Measurements from ENCODE around the gene KCNIP4. TPM values are rescaled to one million over a fixed set of nuclear protein-coding genes. Genes with fewer than 3 reads are reported as not detected.

Gene KCNIP4
- total and polyA plus RNA-seq, 10 of the 15 experiments (the other 5 are each of a cell fraction or from before 2014, with no cell fraction given): 0.03 to 0.23 (median 0.13) TPM; not detected in 7

DNA sequence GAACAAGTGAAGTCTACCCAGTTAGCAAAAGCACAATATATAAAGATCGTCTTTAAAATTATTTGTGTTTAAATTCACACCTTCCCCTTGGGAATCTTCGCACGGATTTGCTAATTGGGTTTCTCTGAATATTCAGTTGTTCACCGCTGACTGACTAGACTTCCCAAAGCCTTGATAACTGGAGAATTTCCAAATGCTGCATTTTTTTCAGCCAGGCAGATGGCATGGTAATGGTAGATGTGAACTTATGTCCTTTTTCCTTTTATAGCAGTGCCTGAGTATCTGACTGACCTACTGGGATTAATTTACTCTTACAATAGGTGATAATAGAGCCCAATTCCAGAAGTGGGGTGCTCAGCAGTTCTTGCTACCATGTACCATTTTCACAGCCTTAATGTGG is 700.2 kb downstream of the KCNIP4 start (continued):
- TF ChIP-seq, protein P1, sequence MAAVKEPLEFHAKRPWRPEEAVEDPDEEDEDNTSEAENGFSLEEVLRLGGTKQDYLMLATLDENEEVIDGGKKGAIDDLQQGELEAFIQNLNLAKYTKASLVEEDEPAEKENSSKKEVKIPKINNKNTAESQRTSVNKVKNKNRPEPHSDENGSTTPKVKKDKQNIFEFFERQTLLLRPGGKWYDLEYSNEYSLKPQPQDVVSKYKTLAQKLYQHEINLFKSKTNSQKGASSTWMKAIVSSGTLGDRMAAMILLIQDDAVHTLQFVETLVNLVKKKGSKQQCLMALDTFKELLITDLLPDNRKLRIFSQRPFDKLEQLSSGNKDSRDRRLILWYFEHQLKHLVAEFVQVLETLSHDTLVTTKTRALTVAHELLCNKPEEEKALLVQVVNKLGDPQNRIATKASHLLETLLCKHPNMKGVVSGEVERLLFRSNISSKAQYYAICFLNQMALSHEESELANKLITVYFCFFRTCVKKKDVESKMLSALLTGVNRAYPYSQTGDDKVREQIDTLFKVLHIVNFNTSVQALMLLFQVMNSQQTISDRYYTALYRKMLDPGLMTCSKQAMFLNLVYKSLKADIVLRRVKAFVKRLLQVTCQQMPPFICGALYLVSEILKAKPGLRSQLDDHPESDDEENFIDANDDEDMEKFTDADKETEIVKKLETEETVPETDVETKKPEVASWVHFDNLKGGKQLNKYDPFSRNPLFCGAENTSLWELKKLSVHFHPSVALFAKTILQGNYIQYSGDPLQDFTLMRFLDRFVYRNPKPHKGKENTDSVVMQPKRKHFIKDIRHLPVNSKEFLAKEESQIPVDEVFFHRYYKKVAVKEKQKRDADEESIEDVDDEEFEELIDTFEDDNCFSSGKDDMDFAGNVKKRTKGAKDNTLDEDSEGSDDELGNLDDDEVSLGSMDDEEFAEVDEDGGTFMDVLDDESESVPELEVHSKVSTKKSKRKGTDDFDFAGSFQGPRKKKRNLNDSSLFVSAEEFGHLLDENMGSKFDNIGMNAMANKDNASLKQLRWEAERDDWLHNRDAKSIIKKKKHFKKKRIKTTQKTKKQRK (IDR thresholded peaks at IDR 0.05; ENCODE audit: low read depth, low read length): no peak
- TF ChIP-seq CREB1 (IDR thresholded peaks at IDR 0.05; ENCODE audit: low read depth): no peak
- no peak for TF ChIP-seq STAT1 (conservative IDR thresholded peaks at IDR 0.05)
- no peak for TF ChIP-seq TCF7 (IDR thresholded peaks at IDR 0.05; ENCODE audit: borderline replicate concordance)
- TF ChIP-seq MYC (IDR thresholded peaks at IDR 0.05; ENCODE audit: insufficient read depth, insufficient read length, insufficient replicate concordance, low read length, severe bottlenecking): no peak
- TF ChIP-seq, protein P2, sequence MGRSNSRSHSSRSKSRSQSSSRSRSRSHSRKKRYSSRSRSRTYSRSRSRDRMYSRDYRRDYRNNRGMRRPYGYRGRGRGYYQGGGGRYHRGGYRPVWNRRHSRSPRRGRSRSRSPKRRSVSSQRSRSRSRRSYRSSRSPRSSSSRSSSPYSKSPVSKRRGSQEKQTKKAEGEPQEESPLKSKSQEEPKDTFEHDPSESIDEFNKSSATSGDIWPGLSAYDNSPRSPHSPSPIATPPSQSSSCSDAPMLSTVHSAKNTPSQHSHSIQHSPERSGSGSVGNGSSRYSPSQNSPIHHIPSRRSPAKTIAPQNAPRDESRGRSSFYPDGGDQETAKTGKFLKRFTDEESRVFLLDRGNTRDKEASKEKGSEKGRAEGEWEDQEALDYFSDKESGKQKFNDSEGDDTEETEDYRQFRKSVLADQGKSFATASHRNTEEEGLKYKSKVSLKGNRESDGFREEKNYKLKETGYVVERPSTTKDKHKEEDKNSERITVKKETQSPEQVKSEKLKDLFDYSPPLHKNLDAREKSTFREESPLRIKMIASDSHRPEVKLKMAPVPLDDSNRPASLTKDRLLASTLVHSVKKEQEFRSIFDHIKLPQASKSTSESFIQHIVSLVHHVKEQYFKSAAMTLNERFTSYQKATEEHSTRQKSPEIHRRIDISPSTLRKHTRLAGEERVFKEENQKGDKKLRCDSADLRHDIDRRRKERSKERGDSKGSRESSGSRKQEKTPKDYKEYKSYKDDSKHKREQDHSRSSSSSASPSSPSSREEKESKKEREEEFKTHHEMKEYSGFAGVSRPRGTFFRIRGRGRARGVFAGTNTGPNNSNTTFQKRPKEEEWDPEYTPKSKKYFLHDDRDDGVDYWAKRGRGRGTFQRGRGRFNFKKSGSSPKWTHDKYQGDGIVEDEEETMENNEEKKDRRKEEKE (IDR thresholded peaks at IDR 0.05): no peak
- no peak for TF ChIP-seq RUNX3 (IDR thresholded peaks at IDR 0.05; ENCODE audit: low read length)
- no peak for TF ChIP-seq RB1 (IDR thresholded peaks at IDR 0.05; ENCODE audit: borderline replicate concordance)

Data from GM12878 (cell line).